ENCODE measurements around the gene ERVW-1.

DNA sequence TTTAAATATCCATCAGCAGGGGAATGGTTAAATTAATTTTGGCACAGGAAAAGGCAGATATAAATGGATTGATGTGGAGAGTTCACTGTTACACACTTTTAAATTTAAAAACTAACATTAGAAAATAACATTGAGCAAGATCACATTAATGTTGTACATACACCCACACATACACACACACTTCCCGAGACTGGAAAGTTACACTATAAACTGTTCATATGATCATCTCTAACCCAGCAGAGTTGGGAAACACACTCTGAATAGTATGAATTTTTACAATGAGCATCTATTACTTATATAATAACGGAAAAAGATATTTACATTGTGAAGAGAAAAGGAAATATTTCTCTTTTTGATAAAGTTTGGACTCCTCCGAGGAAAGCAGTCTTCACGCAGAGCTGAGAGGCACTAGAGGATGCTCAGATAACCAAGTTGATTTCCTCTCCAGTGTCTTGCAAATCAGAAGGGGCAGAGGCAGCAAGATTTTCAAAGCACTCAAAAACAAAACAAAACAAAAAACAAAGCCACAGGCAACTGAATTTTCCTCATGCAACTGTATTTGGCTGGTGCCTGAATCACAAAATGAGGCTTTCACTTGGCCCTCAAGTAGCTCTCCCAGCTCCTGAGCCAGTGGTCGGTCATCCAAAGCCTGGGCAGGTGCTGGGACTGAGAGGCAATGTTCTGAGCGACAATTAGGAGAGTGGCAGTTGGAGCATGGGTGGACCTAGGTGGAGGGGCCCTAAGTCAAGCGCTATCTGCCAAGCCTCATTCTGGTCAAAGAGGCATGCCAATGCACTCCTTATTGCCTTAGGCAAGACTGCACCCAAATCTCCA is 40.9 kb downstream of the ERVW-1 start:
- TF ChIP-seq, protein P1, sequence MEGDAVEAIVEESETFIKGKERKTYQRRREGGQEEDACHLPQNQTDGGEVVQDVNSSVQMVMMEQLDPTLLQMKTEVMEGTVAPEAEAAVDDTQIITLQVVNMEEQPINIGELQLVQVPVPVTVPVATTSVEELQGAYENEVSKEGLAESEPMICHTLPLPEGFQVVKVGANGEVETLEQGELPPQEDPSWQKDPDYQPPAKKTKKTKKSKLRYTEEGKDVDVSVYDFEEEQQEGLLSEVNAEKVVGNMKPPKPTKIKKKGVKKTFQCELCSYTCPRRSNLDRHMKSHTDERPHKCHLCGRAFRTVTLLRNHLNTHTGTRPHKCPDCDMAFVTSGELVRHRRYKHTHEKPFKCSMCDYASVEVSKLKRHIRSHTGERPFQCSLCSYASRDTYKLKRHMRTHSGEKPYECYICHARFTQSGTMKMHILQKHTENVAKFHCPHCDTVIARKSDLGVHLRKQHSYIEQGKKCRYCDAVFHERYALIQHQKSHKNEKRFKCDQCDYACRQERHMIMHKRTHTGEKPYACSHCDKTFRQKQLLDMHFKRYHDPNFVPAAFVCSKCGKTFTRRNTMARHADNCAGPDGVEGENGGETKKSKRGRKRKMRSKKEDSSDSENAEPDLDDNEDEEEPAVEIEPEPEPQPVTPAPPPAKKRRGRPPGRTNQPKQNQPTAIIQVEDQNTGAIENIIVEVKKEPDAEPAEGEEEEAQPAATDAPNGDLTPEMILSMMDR (IDR thresholded peaks at IDR 0.05): no peak
- TF ChIP-seq EZH2 (IDR thresholded peaks at IDR 0.05): no peak
